CD4-positive, alpha-beta T cell treated with Interleukin-17A for 4 hours (primary cell): ENCODE data around the gene ATP1B3.
"Not testable (repeated sequence)": the region's sequence is repeated elsewhere in the genome, so short reads cannot be mapped to it uniquely, and the experiment has no call there.

Source experiments
- DNase-seq: peaks from one replicate; pipeline ENCODE4 v3.0.0-alpha.2; 2020; ENCODE audit warnings: mixed read lengths

Gene ATP1B3

GRCh38 chr3:141876381-141876890, at the start of gene ATP1B3:
TSS of gene ATP1B3 (plus strand) at chr3:141876643. CDS start at chr3:141876802, 159 bp downstream.
- DNase-seq: peak; percentile 87

- DNase-seq: no peak
Observed at GRCh38 chr3:141828487-141828886, 48.0 kb upstream of the ATP1B3 start.

- no peak for DNase-seq
Observed at GRCh38 chr3:141828890-141829289, 47.6 kb upstream of the ATP1B3 start.

GRCh38 chr3:141830508-141830907, 45.9 kb upstream of the ATP1B3 start:
- no peak for DNase-seq

- DNase-seq: no peak
Observed at GRCh38 chr3:141834292-141834691, 42.2 kb upstream of the ATP1B3 start.

- DNase-seq: no peak
Observed at GRCh38 chr3:141835557-141836229, 40.8 kb upstream of the ATP1B3 start.

GRCh38 chr3:141839389-141839788, 37.1 kb upstream of the ATP1B3 start:
- DNase-seq: no peak

- peak; percentile 9 for DNase-seq
Observed at GRCh38 chr3:141840737-141841544, 35.5 kb upstream of the ATP1B3 start.

GRCh38 chr3:141844108-141844507, 32.3 kb upstream of the ATP1B3 start:
- no peak for DNase-seq

- DNase-seq: no peak
Observed at GRCh38 chr3:141844812-141845211, 31.6 kb upstream of the ATP1B3 start.

GRCh38 chr3:141845407-141846049, 30.9 kb upstream of the ATP1B3 start:
- peak; percentile 58 for DNase-seq

GRCh38 chr3:141846050-141846433, 30.4 kb upstream of the ATP1B3 start:
- no peak for DNase-seq

GRCh38 chr3:141848159-141848748, 28.2 kb upstream of the ATP1B3 start:
- not testable (repeated sequence) for DNase-seq

- no peak for DNase-seq
Observed at GRCh38 chr3:141849056-141849815, 27.2 kb upstream of the ATP1B3 start.

- DNase-seq: no peak
Observed at GRCh38 chr3:141851411-141851810, 25.0 kb upstream of the ATP1B3 start.

- DNase-seq: no peak
Observed at GRCh38 chr3:141853081-141853601, 23.3 kb upstream of the ATP1B3 start.

GRCh38 chr3:141853629-141854168, 22.7 kb upstream of the ATP1B3 start:
- DNase-seq: no peak

GRCh38 chr3:141854599-141854998, 21.8 kb upstream of the ATP1B3 start:
- no peak for DNase-seq

GRCh38 chr3:141858312-141858711, 18.1 kb upstream of the ATP1B3 start:
- DNase-seq: no peak

GRCh38 chr3:141859651-141860050, 16.8 kb upstream of the ATP1B3 start:
- no peak for DNase-seq

- DNase-seq: no peak
Observed at GRCh38 chr3:141860086-141860669, 16.3 kb upstream of the ATP1B3 start.
